GM23338 (cell line): ENCODE data around the gene ST7L. TPM values are rescaled to one million over a fixed set of nuclear protein-coding genes. Genes with fewer than 3 reads are reported as not detected.

Source experiments
- polyA plus RNA-seq: library from polyadenylated mRNA; unstranded; fragments of >200 nt; fragmentation: Nextera tagmentation; extraction: Ambion mirVana; gene quantifications from 2 replicates; pipeline ENCODE4 v1.2.1, GENCODE V29; 2016
- small RNA-seq: library from RNA; depleted of rRNA; stranded (forward); fragments of <200 nt; gene quantifications from one replicate; pipeline ENCODE3, GENCODE V24; 2014; ENCODE audit warnings: low replicate concordance
- total RNA-seq: library from RNA; depleted of rRNA; stranded (reverse); fragments of >200 nt; shearing (Covaris generic); gene quantifications from 2 replicates; pipeline ENCODE4 v1.2.3, GENCODE V29; 2014; rRNA removed

The ST7L gene
- total and polyA plus RNA-seq, 2 experiments from 2014 or later, result 18.2 to 21.0 TPM

Small RNAs within 50 kb of the gene (small RNA-seq; reads per million reads assigned to genes)
- not detected for gene RNU7-70P

Other genes with a start within 250 kb of the ST7L start
- gene CTTNBP2NL, start 222.9 kb downstream of the ST7L start, total RNA-seq, result 13.3 and 18.5 TPM in 2 replicates
- 28.9 and 31.0 TPM in 2 replicates for gene CTTNBP2NL, start 222.9 kb downstream of the ST7L start, polyA plus RNA-seq
- gene WNT2B, start 110.2 kb downstream of the ST7L start, total RNA-seq, result 0.12 and 0.90 TPM in 2 replicates
- gene WNT2B, start 110.2 kb downstream of the ST7L start, polyA plus RNA-seq, result 0.37 and 0.50 TPM in 2 replicates
- gene CAPZA1, start 691 bp upstream of the ST7L start, total RNA-seq, result 161 and 182 TPM in 2 replicates
- gene CAPZA1, start 691 bp upstream of the ST7L start, polyA plus RNA-seq, result 120 and 147 TPM in 2 replicates
- gene MOV10, start 55.5 kb upstream of the ST7L start, total RNA-seq, result 56.8 and 77.6 TPM in 2 replicates
- 52.4 and 53.6 TPM in 2 replicates for gene MOV10, start 55.5 kb upstream of the ST7L start, polyA plus RNA-seq
- gene RHOC, start 88.0 kb upstream of the ST7L start, total RNA-seq, result 51.3 and 65.4 TPM in 2 replicates
- gene RHOC, start 88.0 kb upstream of the ST7L start, polyA plus RNA-seq, result 73.5 and 76.7 TPM in 2 replicates
- 12.7 and 22.4 TPM in 2 replicates for gene PPM1J, start 96.2 kb upstream of the ST7L start, total RNA-seq
- 17.9 and 19.0 TPM in 2 replicates for gene PPM1J, start 96.2 kb upstream of the ST7L start, polyA plus RNA-seq